Glomerular visceral epithelial cell (primary cell): ENCODE measurements around the gene TAS2R20.
A peak's percentile ranks its signal among the peaks of the same experiment; 100 is the strongest.

Experiments used
- DNase-seq: peaks from one replicate; pipeline ENCODE4 v3.0.0-alpha.2; 2016; ENCODE audit errors: extremely low spot score

The TAS2R20 gene

DNA sequence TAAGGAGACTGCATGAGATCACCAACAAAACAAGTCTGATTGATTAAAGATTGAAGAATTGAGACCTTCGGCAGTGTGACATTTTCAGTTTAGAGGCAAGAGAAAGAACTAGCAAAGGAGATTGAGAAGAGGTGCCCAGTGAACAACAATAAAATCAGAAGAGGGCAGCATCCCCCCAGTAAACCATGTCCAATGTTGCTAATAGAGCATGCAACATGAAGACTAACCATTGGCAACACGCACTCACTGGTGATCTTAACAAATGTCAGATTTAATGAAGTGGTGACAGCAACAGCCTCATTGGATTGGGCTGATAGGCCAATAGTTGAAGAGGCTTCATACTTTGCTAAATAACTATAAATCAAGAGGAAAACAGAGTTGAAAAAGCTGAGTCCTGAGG, 38.3 kb downstream of the TAS2R20 start:
- DNase-seq = no peak

DNA sequence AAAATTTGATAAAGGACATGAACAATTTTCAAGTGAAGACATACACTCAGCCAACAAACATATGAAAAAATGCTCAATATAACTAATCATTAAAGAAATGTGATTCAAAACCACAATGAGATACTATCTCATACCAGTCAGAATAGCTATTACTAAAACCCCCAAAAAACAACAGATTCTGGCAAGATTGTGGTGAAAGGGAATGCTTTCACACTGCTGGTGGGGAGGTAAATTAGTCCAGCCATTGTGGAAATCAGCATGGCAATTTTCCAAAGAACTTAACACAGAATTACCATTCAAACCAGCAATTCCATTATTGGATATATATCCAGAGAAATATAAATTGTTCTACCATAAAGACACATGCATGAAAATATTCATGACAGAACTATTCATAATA, 40.4 kb downstream of the TAS2R20 start:
- peak; percentile 10 for DNase-seq

DNA sequence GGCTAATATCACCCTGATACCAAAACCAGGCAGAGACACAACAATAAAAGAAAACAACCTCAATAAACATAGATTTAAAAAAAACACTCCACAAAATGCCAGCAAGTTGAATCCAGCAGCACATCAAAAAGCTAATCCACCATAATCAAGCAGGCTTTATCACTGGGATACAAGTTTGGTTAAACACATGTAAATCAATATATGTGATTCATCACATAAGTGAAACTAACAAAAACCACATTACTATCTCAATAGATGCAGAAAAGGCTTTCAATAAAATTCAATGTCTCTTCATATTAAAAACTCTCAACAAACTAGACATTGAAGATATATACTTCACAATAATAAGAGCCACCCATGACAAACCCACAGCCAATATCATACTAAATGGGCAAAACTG, 42.0 kb downstream of the TAS2R20 start:
- DNase-seq = no peak

DNA sequence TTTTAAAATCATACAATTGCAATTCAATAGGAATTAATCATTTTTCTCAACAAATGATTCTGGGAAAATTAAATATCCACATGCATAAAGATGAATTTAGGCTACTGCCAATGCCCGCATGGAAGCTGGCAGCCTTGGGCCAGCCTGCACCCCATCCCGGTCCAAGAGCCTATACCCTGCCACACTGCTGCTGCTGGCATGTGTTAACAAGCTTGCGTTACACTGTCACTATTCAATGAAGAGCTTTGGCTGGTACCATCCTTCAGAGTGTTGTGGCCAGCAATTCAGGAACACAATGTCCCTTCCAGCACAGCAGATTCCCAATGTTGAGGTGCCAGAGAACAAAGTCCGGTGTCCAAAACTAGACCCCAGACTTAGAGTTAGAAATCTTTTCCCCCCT, 45.5 kb downstream of the TAS2R20 start:
- no peak for DNase-seq
